Inferior parietal cortex (tissue), 1 donor: ENCODE data around the gene OR8S1.
"Not testable (repeated sequence)": the region's sequence is repeated elsewhere in the genome, so short reads cannot be mapped to it uniquely, and the experiment has no call there.

Experiments
- DNase-seq: peaks from one replicate; pipeline ENCODE4 v3.0.0-alpha.2; 2016; ENCODE audit errors: extremely low spot score

OR8S1 gene, protein sequence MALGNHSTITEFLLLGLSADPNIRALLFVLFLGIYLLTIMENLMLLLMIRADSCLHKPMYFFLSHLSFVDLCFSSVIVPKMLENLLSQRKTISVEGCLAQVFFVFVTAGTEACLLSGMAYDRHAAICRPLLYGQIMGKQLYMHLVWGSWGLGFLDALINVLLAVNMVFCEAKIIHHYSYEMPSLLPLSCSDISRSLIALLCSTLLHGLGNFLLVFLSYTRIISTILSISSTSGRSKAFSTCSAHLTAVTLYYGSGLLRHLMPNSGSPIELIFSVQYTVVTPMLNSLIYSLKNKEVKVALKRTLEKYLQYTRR

DNA sequence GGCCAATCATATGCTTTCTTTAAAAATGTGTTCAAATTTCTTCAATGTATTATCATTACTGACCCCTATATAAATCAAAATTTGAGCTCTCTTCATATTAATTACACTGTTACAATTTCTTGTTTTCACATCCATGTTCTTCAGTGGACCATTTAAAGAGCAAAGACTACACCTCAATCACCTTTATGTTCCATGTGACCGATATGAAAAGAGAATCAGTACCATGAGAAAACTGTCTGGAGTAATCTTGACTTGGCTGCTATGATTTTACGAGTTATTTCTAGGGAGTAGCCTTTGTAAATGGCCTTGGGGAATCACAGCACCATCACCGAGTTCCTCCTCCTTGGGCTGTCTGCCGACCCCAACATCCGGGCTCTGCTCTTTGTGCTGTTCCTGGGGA lies at the start of gene OR8S1:
Gene OR8S1, plus strand, starts transcription at position 301 of the 400 bp plus-strand sequence. Its CDS starts 0 bp downstream, at position 301.
- no peak for DNase-seq

DNA sequence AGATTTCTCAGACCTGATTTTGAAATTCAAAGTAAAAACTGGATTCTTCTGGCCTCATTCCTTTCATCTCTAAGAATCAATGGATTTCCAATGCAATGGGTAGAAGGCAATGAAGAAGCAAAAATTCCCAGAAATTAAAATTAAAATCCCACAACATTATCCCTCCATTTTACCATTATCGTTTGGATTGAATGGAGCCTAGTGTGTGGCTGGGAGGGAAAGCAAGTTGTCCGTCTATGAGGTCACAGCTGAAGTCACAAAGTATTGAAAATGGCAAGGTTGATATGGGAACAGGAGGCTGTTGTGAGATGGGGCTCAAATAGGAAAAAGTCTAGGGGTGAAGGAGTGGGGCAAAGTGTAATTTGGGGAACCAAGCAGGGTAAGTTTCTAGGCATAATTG lies 43.2 kb upstream of the OR8S1 start, which contains the start of gene C12orf54:
Gene C12orf54, plus strand, starts transcription at position 301 of the 400 bp plus-strand sequence. CDS start 799 bp downstream, outside the sequence.
- no peak for DNase-seq

DNA sequence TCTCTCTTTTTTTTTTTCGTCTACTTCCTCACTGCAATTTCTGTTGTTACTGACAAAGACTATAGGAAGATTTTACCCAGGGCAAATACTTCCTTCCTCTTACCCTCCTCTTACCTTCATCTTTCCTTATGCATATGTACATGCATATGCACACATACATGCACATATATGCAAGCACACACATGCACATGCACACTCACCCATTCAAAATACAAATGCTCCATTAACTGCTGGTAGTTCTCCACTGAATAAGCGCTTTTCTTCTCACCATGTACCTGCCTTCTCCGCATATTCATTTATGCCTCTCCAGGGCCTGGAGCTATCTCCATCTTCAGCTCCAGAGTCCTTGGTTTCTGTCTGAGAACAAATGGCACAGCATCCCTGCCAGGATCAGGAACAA lies 42.5 kb upstream of the OR8S1 start:
- no peak for DNase-seq

DNA sequence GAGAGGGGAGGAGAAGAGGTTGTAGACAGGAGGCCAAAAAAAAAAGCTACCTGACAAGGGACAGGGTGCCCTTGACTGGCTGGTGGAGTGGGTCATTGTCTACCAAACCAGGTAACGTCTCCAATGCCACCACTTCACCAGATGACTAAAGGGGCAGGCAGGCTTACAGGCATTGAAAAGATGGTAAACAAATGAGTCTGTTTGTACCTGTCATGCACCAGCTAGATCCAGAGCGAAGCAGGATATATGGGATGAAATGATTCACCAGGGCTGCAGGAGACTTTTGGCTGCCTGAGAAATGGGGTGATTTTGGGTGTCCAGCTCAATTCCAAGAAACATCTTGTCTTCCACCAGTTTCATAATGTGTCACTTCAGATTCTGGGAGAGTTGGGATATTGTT lies 39.2 kb upstream of the OR8S1 start:
- DNase-seq = no peak

DNA sequence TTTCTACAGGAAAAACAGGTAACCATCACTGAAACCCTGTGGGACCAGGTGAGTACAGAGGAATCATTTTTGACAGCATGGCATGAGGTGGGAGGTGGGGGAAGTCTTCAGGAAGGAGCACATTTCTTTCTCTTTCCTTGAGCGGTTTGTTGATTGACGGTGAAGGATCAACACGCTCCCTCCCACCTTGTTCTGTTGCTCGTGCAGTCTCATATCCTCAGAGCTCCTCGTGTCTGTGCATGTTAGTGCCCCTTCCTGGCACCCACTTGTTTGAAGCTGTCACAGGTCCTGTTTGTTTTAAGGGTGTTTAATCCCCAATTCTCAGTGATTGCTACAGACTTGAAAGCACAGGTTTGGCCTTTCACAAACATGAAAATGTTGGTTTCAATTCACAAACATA lies 38.8 kb upstream of the OR8S1 start:
- no peak for DNase-seq

DNA sequence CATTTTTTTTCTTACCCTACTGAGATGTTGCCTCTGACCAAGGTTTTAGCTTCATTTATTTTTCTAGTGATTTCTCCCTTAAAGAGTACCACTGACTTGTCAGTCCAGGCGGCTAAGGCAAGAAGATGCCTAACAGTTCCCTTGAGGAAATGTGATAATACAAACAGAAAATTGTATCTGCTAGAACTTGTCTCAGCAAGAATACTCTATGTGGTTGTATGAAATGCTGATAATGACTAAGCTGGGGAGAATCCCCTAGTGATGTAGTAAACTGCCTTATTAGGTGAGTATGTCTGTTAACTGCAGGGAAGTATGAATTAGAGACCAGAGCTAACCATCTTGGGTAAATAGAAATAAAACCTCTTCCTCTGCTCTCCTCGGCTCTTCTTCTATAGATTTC lies 36.4 kb upstream of the OR8S1 start:
- DNase-seq = no peak

DNA sequence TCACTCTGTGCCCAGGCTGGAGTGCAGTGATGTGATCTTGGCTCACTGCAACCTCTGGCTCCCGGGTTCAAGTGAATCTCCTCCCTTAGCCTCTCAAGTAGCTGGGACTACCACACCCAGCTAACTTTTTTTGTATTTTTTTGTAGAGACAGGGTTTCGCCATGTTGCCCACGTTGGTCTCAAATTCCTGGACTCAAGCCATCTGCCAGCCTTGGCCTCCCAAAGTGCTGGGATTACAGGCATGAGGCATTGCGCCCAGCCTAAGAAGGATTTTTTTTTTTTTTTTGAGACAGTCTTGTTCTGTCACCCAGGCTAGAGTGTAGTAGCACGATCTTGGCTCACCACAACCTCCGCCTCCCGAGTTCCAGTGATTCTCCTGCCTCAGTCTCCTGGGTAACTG lies 36.0 kb upstream of the OR8S1 start:
- not testable (repeated sequence) for DNase-seq

DNA sequence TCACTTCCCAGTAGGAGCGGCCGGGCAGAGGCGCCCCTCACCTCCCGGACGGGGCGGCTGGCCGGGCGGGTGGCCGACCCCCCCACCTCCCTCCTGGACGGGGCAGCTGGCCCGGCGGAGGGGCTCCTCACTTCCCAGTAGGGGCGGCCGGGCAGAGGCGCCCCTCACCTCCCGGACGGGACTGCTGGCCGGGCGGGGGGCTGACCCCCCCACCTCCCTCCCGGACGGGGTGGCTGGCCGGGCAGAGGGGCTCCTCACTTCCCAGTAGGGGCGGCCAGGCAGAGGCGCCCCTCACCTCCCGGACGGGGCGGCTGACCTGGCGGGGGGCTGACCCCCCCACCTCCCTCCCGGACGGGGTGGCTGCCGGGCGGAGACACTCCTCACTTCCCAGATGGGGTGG lies 25.2 kb upstream of the OR8S1 start:
- DNase-seq = not testable (repeated sequence)

DNA sequence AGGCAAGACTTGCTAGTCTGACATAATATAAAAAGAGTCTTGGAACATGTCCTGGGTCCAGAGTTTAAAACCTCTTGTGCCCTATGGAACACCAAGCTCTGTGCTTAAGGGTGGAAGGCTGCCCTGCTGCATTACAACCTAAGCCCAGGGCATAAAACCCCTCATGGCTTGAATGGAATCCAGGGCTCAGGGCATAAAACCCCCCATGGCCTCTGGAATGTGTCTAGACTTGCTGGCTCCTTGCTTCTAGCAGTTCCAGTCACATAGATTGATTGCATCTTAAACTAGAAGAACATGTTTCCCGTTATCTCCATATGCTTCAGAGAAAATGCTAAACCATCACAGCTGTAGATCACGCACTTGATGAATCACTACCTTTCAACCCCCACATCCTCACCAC lies 18.6 kb upstream of the OR8S1 start:
- DNase-seq = not testable (repeated sequence)

DNA sequence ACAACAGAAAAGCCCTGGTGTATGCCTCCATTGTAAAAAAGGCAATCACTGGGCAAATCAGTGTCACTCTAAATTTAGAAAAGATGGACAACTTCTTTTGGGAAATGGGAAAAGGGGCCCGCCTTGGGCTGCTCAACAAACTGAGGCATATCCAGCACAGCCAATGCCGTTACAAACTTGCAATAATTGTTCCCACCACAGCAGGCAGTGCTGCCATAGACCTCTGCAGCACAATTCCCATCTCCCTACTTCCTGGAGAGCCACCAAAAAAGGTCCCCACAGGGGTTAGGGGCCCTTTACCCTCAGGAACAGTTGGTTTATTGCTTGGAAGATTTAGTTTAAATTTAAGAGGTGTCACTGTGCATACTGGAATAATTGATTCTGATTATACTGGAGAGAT lies 16.4 kb upstream of the OR8S1 start:
- DNase-seq = no peak

DNA sequence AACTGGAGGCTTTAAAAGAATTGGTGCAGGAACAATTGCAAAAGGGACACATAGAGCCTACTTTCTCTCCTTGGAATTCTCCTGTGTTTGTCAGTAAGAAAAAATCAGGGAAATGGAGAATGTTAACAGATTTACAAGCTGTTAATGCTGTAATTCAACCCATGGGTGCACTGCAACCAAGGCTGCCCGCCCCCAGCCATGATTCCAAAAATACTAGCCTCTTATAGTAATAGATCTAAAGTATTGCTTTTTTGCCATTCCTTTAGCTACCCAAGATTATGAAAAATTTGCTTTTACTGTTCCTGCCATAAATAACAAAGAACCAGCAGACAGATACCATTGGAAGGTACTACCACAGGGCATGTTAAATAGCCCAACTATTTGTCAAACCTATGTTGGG lies 15.3 kb upstream of the OR8S1 start:
- DNase-seq = no peak

DNA sequence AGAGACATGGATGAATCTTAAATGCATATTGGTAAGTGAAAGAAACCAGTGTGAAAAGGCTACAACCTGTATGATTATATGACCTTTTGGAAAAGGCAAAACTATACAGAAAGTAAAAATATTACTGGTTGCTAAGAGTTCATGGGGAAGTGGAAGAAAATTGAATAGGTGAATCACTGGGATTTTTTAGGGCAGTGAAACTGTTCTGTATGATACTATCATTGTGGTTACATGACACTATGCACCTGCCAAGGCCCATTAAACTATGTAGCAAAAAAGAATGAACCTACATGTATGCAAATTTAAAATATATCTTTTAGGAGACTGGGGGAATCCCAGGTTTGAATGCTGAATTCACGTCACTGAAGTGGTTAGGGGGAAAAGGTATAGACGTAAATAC lies 12.6 kb upstream of the OR8S1 start:
- DNase-seq = no peak

DNA sequence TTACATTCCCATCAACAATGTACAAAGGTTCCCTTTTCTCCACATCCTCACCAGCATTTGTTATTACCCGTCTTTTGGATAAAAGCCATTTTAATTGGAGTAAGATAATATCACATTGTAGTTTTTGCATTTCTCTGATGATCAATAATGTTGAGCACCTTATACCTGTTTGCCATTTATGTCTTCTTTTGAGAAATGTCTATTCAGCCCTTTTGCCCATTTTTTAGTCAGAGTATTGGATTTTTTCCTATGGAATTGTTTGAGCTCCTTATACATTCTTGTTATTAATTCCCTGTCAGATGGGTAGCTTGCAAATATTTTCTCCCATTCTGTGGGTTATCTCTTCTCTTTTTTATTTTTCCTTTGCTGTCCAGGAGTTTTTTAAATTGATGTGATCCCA lies 10.7 kb upstream of the OR8S1 start:
- DNase-seq = no peak

DNA sequence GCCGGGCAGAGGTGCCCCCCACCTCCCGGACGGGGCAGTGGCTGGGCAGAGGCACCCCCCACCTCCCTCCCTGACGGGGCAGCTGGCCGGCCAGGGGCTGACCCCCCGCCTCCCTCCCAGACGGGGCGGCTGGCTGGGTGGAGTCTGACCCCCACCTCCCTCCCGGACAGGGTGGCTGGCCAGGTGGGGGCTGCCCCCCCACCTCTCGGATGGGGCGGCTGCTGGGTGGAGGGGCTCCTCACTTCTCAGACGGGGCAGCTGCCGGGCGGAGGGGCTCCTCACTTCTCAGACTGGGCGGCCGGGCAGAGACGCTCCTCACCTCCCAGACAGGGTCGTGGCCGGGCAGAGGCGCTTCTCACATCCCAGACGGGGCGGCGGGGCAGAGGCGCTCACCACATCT lies 5.1 kb upstream of the OR8S1 start:
- DNase-seq = not testable (repeated sequence)

DNA sequence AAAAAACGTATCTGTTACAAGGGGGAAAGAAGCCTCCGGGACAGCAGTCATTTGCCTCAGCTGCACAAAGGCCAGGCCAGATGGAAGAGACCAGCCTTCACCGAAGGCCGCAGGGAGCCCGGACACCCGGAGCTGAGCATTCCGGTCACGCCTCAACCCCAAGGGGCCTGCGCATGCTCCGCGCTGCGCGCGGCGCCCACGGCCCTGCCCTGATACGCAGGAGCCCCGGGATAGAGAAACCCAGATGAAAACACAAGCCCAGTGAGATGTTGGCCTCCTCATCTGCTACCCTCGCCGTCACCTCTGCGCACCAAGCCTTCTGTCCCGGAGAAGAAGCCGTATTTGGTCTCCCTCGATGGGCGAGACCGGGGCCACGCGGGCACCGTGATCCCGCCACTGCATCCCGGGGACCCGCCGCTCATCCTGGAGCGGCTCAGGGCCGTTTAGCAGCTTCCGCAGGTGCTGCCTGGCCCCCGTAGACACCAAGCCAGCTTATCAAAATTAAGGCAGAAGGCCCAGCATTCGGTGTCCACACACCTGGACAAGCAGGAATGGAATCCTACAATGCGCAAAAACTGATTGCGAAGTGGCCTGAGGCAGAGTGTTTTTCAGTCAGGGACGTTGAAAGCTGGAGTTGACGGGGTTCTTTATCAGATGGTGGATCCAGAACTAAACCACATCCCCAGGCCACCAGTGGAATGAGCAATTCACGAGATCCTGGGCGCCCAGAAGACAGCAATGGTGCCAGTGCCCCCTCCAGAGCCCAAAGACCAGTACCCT lies 2.6 kb downstream of the OR8S1 start:
- no peak for DNase-seq

DNA sequence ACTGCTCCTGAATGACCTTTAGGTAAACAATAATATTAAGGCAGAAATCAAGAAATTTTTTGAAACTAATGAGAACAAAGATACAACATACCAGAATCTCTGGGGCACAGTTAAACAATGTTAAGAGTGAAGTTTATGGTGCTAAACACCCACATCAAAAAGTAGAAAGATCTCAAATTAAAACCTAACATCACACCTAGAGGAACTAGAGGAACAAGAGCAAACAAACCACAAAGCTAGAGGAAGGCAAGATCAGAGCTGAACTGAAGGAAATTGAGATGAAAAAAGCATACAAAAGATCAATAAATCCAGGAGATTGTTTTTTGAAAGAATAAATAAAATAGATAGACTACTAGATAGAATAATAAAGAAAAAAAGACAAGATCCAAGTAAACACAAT lies 7.2 kb downstream of the OR8S1 start:
- no peak for DNase-seq

DNA sequence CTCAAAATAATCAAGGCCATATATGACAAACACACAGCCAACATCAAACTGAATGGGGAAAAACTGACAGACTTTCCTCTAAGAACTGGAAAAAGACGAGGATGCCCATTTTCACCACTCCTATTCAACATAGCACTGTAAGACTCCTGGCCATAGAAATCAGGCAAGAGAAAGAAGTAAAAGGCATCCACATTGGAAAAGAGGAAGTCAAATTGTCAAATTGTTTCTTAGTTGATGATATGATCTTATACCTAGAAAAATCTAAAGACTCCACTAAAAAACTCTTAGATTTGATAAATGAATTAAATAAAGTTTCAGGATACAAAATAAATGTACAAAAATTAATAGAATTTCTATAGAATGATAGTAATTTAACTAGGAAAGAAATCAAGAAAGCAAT lies 11.2 kb downstream of the OR8S1 start:
- no peak for DNase-seq

DNA sequence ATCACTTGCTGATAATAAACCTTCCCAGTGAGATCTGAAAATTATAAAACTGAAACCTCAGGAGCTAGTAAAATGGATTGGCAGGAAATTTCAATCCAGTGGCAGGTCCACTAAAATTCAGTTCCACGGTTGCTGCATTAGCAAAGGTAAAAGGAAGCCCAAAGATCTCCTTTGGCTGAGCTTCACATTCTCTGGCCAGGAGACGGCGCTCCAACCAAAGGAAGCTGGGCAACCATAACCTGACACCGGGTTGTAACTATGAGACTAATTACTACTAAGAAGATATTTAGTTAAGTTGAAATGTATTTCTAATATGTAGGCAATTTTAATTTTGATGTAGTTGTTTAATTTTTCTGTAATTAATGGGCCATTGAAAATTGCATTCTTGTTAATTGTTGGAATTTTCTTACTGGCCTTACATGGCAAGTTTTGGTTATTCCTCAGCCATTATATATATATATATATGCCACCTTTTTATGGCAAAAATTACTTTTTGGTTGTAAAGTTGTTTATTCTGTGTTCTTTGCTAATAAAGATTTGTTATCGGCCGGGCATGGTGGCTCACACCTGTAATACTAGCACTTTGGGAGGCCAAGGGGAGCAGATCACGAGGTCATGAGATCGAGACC lies 17.0 kb downstream of the OR8S1 start:
- peak; percentile 67 for DNase-seq

DNA sequence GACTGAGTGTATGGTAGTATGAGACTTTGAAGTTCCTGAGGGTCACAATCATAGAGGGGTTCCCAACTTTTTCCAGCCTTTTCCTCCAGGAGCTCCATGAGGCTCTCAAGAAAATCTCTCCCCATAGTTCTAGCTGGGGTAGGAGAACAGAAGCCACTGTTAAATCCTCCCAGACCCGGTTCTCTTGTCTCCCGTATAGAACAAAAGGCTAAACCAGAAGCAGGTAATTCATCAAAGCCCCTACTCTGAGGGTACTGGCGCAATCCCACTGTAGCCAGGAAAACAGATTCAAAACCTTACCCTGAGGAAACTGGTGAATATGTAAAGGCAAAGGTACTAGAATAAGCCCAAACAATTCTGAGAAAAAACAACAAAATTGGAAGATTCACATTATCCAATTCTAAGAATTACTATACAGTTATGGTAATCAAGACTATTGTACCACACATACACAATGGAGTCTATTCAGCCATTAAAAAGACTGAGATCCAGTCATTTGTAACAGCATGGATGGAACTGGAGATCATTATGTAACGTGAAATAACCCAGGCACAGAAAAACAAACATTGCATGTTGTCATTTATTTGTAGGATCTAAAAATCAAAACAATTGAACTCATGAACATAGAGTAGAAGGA lies 20.5 kb downstream of the OR8S1 start:
- DNase-seq = peak; percentile 2

DNA sequence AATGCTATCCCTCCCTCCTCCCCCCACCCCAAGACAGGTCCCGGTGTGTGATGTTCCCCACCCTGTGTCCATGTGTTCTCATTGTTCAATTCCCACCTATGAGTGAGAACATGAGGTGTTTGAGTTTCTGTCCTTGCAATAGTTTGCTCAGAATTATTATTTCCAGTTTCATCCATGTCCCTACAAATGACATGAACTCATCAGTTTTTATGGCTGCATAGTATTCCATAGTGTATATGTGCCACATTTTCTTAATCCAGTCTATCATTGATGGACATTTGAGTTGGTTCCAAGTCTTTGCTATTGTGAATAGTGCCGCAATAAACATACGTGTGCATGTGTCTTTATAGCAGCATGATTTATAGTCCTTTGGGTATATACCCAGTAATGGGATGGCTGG lies 21.6 kb downstream of the OR8S1 start:
- not testable (repeated sequence) for DNase-seq

DNA sequence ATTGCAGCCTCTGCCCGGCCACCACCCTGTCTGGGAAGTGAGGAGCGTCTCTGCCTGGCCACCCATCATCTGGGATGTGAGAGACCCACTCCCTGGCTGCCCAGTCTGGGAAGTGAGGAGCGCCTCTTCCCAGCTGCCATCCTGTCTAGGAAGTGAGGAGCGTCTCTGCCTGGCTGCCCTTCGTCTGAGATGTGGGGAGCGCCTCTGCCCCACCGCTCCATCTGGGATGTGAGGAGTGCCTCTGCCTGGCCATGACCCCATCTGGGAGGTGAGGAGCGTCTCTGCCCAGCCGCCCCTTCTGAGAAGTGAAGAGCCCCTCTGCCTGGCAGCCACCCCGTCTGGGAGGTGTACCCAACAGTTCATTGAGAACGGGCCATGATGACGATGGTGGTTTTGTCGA lies 26.2 kb downstream of the OR8S1 start:
- not testable (repeated sequence) for DNase-seq

DNA sequence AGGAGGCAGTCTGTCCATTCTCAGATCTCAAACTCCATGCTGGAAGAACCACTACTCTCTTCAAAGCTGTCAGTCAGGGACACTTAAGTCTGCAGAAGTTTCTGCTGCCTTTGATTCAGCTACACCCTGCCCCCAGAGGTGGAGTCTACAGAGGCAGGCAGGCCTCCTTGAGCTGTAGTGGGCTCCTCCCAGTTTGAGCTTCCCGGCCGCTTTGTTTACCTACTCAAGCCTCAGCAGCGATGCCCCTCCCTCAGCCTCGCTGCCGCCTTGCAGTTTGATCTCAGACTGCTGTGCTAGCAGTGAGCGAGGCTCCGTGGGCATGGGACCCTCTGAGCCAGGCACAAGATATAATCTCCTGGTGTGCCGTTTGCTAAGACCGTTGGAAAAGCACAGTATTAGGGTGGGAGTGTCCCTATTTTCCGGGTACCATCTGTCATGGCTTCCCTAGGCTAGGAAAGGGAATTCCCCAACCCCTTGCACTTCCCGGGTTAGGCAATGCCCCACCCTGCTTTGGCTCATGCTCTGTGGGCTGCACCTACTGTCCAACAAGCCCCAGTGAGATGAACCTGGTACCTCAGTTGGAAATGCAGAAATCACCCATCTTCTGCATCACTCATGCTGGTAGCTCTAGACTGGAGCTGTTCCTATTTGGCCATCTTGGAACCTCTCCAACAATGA lies 28.4 kb downstream of the OR8S1 start:
- DNase-seq = not testable (repeated sequence)
